Activated CD8-positive, alpha-beta T cell treated with anti-CD3 and anti-CD28 coated beads for 36 hours (primary cell): ENCODE data around the gene P4HB. TPM values are rescaled to one million over a fixed set of nuclear protein-coding genes. Genes with fewer than 3 reads are reported as not detected.

ENCODE experiments used
- ATAC-seq: fragments of 200-7000 bp; cut with Tn5 transposase; one replicate; pipeline ENCODE4 v1.10.0; 2021; ENCODE audit warnings: mild to moderate bottlenecking, moderate library complexity
- CTCF ChIA-PET: fragments of 350-600 bp; sonication (Branson Sonifier 250); formaldehyde crosslinking; loops from one replicate; lab custom pipeline; 2021; ENCODE audit warnings: antibody characterized with exemption; lab: Charles Lee
- POLR2A ChIA-PET: fragments of 350-600 bp; sonication (Branson Sonifier 250); formaldehyde crosslinking; loops from one replicate; lab custom pipeline; 2021; ENCODE audit warnings: antibody characterized with exemption; lab: Charles Lee
- DNase-seq: peaks from one replicate; pipeline ENCODE4 v3.0.0-alpha.2; 2020
- H3K27ac Mint-ChIP-seq: one replicate; pipeline ENCODE4 v1.8.0; 2021; ENCODE audit warnings: mild to moderate bottlenecking, mixed read lengths
- H3K27me3 Mint-ChIP-seq: one replicate; pipeline ENCODE4 v1.8.0; 2021; ENCODE audit warnings: mixed read lengths
- H3K36me3 Mint-ChIP-seq: one replicate; pipeline ENCODE4 v1.8.0; 2021; ENCODE audit warnings: low read depth, mixed read lengths
- H3K4me1 Mint-ChIP-seq: one replicate; pipeline ENCODE4 v1.8.0; 2021; ENCODE audit warnings: low read depth, mixed read lengths
- H3K4me3 Mint-ChIP-seq: one replicate; pipeline ENCODE4 v1.8.0; 2021; ENCODE audit warnings: mild to moderate bottlenecking, moderate library complexity, mixed read lengths
- H3K9me3 Mint-ChIP-seq: one replicate; pipeline ENCODE4 v1.8.0; 2021; ENCODE audit warnings: mixed read lengths
- CTCF ChIP-seq: fragments of 200-600 bp; IDR thresholded peaks from one replicate; pipeline ENCODE4 v1.8.0; 2022; ENCODE audit warnings: antibody characterized with exemption, mild to moderate bottlenecking
- intact Hi-C: fragments of 100-400 bp; cut with micrococcal nuclease; formaldehyde crosslinking; loops from one replicate; pipeline ENCODE4 v1.10.0; 2022
- total RNA-seq, 2 experiments: library from RNA; stranded (reverse); gene quantifications; one replicate each; pipeline ENCODE4 v1.2.3, GENCODE V29; 2021

P4HB gene
- total RNA-seq, 2 experiments from 2014 or later: 408 to 434 TPM

GRCh38 chr17:81849457-81849856 is 10.9 kb downstream of the P4HB start:
- Mint-ChIP-seq H3K27me3 (no peaks in the 10 kb centered on the region), H3K4me1 (peaks cover 2% of the 10 kb centered on the region), H3K4me3 (no peak overlapping the region), H3K27ac (no peak overlapping the region), H3K9me3 (no peaks in the 10 kb centered on the region), H3K36me3 (peaks cover 46% of the 10 kb centered on the region)
- ATAC-seq (no peak), DNase-seq (no peak)
- POLR2A ChIA-PET: no interaction called here
- CTCF ChIA-PET: no interaction called here
- intact Hi-C loops: no loop called here
- TF ChIP-seq CTCF: no peak

- ChIA-PET POLR2A (interaction anchor here (0.7 to 1.5 kb wide), 5 partner anchors 10 to 179 kb away, joined by 3 to 4 read pairs (median 3); no protein-coding TSS in a partner anchor), CTCF (no interaction called here)
- peaks cover 36% of the 10 kb centered on the region for H3K36me3 Mint-ChIP-seq
- DNase-seq (no peak), ATAC-seq (no peak)
- intact Hi-C loops: no loop called here
- no peak for TF ChIP-seq CTCF
- H3K27me3 Mint-ChIP-seq: no peaks in the 10 kb centered on the region
- no peak overlapping the region for H3K27ac Mint-ChIP-seq
- H3K4me3 Mint-ChIP-seq: no peak overlapping the region
- no peaks in the 10 kb centered on the region for H3K4me1 Mint-ChIP-seq
- H3K9me3 Mint-ChIP-seq: no peaks in the 10 kb centered on the region
These were observed 13.3 kb downstream of the P4HB start for GRCh38 chr17:81846743-81847689.

GRCh38 chr17:81845881-81846742 is 14.2 kb downstream of the P4HB start:
- intact Hi-C loops: no loop called here
- POLR2A ChIA-PET: interaction anchor here (0.7 to 5.7 kb wide), 5 partner anchors 8 to 27 kb away, joined by 3 to 35 read pairs (median 3); no protein-coding TSS in a partner anchor
- Mint-ChIP-seq H3K36me3 (peaks cover 27% of the 10 kb centered on the region), H3K27ac (no peak overlapping the region), H3K9me3 (no peaks in the 10 kb centered on the region), H3K4me1 (no peaks in the 10 kb centered on the region), H3K27me3 (no peaks in the 10 kb centered on the region), H3K4me3 (no peak overlapping the region)
- DNase-seq (no peak), ATAC-seq (no peak)
- TF ChIP-seq CTCF: no peak
- CTCF ChIA-PET: no interaction called here

- CTCF ChIA-PET: no interaction called here
- Mint-ChIP-seq H3K4me3 (no peak overlapping the region), H3K4me1 (no peaks in the 10 kb centered on the region), H3K36me3 (peaks cover 25% of the 10 kb centered on the region), H3K27ac (no peak overlapping the region), H3K27me3 (no peaks in the 10 kb centered on the region), H3K9me3 (no peaks in the 10 kb centered on the region)
- POLR2A ChIA-PET: interaction anchor here (0.9 to 5.7 kb wide), 4 partner anchors 9 to 28 kb away, joined by 3 to 35 read pairs (median 10); no protein-coding TSS in a partner anchor
- ATAC-seq (no peak), DNase-seq (no peak)
- intact Hi-C loops: no loop called here
- TF ChIP-seq CTCF: no peak
These were observed 15.0 kb downstream of the P4HB start for GRCh38 chr17:81845361-81845760.
